Measurements from ENCODE around the gene PDGFA.

DNA sequence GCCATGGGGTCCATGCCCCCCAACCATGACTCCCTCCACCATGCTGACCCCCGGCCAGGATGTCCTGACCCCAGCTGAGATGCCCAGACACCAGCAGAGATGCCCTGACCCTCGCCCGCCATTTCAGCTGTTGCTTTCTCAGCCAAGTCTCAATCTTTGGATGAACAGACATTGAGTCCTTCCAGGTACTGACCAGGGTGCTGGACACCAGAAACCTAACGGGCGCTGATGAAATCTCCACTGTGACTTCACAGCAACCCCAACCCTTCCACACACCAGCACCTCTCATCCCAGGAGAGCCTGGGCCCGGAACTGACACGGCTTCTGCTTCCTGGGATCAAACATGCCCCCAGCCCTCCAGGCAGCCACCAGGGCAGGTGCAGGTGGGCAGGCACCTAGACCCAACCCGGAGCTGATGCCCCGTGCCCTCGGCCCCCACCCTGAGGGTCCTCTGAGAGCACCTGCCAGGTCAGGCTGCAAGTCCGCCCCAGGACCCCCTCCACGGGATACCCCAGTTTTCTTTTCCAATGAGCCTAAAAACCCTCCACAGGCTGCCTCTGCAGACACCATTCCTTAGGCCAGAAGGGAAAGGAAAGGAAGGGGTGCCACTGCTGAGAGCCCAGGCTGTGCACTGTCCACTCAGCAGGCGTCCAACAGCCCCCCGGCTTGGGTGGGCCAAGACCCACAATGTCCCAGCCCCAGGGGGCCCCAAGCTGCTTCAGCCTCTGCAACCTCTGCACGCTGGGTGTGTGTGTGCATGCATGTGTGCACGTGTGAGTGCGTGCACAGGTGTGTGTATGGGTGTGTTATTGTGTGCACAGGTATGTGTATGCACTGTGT lies 43.4 kb upstream of the PDGFA start:
- TF ChIP-seq ZBTB7A (IDR thresholded peaks at IDR 0.05; ENCODE audit: low read depth) (no peak), CEBPB (IDR thresholded peaks at IDR 0.05) (no peak), NFIC (IDR thresholded peaks at IDR 0.05) (no peak), EGR1 (IDR thresholded peaks at IDR 0.05) (no peak)

Measured in Ishikawa (cell line).